ENCODE data around the gene SIRT2. TPM values are rescaled to one million over a fixed set of nuclear protein-coding genes. Genes with fewer than 3 reads are reported as not detected.

Gene SIRT2
- total and polyA plus RNA-seq, 2 of the 8 experiments (the other 6 are each of a cell fraction or from before 2014, with no cell fraction given): 6.5 to 10.0 TPM

DNA sequence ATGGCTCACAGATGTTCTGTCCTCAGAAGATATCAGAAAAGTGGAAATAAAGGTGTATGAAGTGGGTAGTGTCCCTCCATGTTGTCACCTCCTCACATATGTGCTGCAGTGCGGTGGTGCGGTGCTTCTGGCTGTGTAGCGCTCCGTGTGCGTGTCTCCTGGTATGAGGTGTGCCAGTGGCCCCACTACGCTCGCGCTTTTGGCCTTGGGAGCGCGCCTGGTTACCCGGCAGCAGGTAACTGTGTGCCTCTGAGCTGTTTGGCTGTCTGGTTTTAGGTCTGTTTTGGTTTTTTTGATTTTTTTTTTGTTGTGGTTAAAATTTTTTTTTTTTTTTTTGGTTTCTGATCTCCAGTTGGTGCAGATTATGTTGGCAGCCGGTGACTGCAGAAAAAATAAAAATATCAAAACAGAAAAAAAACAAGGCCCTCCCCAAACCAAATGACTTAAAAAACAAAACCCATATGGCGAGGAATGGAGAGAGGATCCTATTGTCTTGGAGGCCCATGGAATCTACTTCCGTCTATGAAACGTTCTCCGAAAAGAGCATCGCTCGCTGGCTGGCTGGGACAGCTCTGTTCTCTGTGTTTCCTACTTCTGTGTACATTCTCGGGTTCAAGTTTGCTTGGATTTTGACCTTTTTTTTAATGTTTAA is 57.5 kb downstream of the SIRT2 start:
- TF ChIP-seq POLR2AphosphoS5 (IDR thresholded peaks at IDR 0.05; ENCODE audit: low read depth, low read length) (peak; percentile 74), ZNF274 (IDR thresholded peaks at IDR 0.05; ENCODE audit: borderline replicate concordance, extremely low read depth, low read length) (no peak)

More for the DNA sequence above, 57.5 kb downstream of the SIRT2 start:
- H3K36me3 ChIP-seq (ENCODE audit: control insufficient read depth in 2 of 4, insufficient read depth in 4 of 4, low read length in 3 of 4): peaks cover 87 to 100% (median 99%) of the 10 kb centered on the region in 4 experiments
- H3K4ac ChIP-seq (replicated peaks; ENCODE audit: insufficient read length, low read depth, low read length): no peak overlapping the region
- no peak overlapping the region for H2BK15ac ChIP-seq (ENCODE audit: low read length)
- no peak overlapping the region for H3K9ac ChIP-seq (replicated peaks in 1 of 4; ENCODE audit: extremely low read depth in 1 of 4, low read depth in 3 of 4, low read length in 3 of 4)
- no peak overlapping the region for H4K5ac ChIP-seq (ENCODE audit: insufficient read length, low read depth, low read length)
- CTCF ChIA-PET (ENCODE audit: partially characterized antibody): interaction anchor here (0.6 to 1.1 kb wide), 3 partner anchors 12 to 326 kb away, joined by 3 read pairs; no protein-coding TSS in a partner anchor
- H3K18ac ChIP-seq (ENCODE audit: extremely low read depth, low read length): no peak overlapping the region
- no peak overlapping the region for H2BK5ac ChIP-seq (ENCODE audit: low read depth, low read length)
- no peak overlapping the region for H3K14ac ChIP-seq (ENCODE audit: insufficient read length)
- no peak overlapping the region for H2BK12ac ChIP-seq (ENCODE audit: low read depth, low read length)
- H3K4me1 ChIP-seq (replicated peaks in 1 of 4; ENCODE audit: control insufficient read depth in 3 of 4, insufficient read depth in 4 of 4, low read length in 3 of 4): no peaks in the 10 kb centered on the region
- H4K20me1 ChIP-seq (replicated peaks in 1 of 2; ENCODE audit: control insufficient read depth in 1 of 2, insufficient read depth in 2 of 2, low read length in 2 of 2): peaks cover 41 to 57% of the 10 kb centered on the region in 2 experiments
- H3K56ac ChIP-seq (replicated peaks; ENCODE audit: insufficient read length, low read depth, low read length): no peak overlapping the region
- H3K4me3 ChIP-seq (ENCODE audit: extremely low read depth in 1 of 4, insufficient read depth in 2 of 4, low read depth in 3 of 4, low read length in 4 of 4): no peak overlapping the region
- H3K79me2 ChIP-seq (ENCODE audit: control insufficient read depth in 1 of 2, insufficient read depth in 2 of 2, low read length in 2 of 2): peaks cover 1 to 54% of the 10 kb centered on the region in 2 experiments; a peak in 3 of 4 replicates
- no peaks in the 10 kb centered on the region for H3K23me2 ChIP-seq (ENCODE audit: low read depth, low read length)
- no peak overlapping the region; the same call in 1 of the 2 replicates for H3K27ac ChIP-seq (ENCODE audit: low read depth, low read length)
- H2BK20ac ChIP-seq (ENCODE audit: low read length): no peak overlapping the region
- H2AFZ ChIP-seq (ENCODE audit: low read length): no peak overlapping the region
- WGBS, 2 experiments (ENCODE audit: extremely low coverage in 1 of 2, insufficient coverage in 1 of 2, insufficient read length in 1 of 2, insufficient replicate concordance in 2 of 2, low coverage in 1 of 2, low lambda C conversion rate in 2 of 2, missing lambda C conversion rate in 1 of 2): 97% methylated on average over 19 of the region's 19 CpGs; no CpG with 5 or more reads in 1 of the 2 experiments
- no peaks in the 10 kb centered on the region; a peak in 1 of 7 replicates for H3K27me3 ChIP-seq (replicated peaks in 1 of 4; ENCODE audit: control insufficient read depth in 3 of 4, extremely low read depth in 1 of 4, insufficient read depth in 3 of 4, low read length in 3 of 4)
- POLR2A ChIA-PET (ENCODE audit: partially characterized antibody): interaction anchor here (1.2 to 8.3 kb wide), 4 partner anchors 8 to 92 kb away, joined by 3 to 376 read pairs (median 14); partner anchors contain the start of gene ECH1
- DNase-seq (ENCODE audit: low read depth in 1 of 2, low spot score in 2 of 2) (no peak), FAIRE-seq (no peak)
- H3K9me3 ChIP-seq (ENCODE audit: insufficient read depth in 2 of 2, low read depth in 1 of 2, low read length in 1 of 2): no peaks in the 10 kb centered on the region
- no peak overlapping the region for H2AK5ac ChIP-seq (ENCODE audit: low read depth, low read length)
- peak overlapping the region; percentile 46 for H4K8ac ChIP-seq (ENCODE audit: extremely low read depth, insufficient read depth, low read length)
- H4K91ac ChIP-seq (replicated peaks; ENCODE audit: insufficient read length, low read length): no peak overlapping the region
- no peak overlapping the region for H2BK120ac ChIP-seq (replicated peaks; ENCODE audit: low read depth, low read length)
- H3K4me2 ChIP-seq (ENCODE audit: insufficient read depth in 1 of 2, low read depth in 2 of 2, low read length in 2 of 2): no peak overlapping the region
- no peak overlapping the region for H3K23ac ChIP-seq (ENCODE audit: insufficient read length)
- H3K79me1 ChIP-seq (ENCODE audit: low read depth, low read length): peaks cover 10% of the 10 kb centered on the region; the same call in 1 of the 2 replicates

Measured in H1 (cell line).